Activated CD4-positive, alpha-beta T cell treated with anti-CD3 and anti-CD28 coated beads, Interleukin-2, amount 10 ng/mL, durations not matched to agents 7 days and 5 days (primary cell): Measurements from ENCODE around the gene ADCYAP1R1. TPM values are rescaled to one million over a fixed set of nuclear protein-coding genes. Genes with fewer than 3 reads are reported as not detected.

ENCODE experiments used
- CTCF ChIA-PET: fragments of 350-600 bp; sonication (Branson Sonifier 250); formaldehyde crosslinking; loops from one replicate; lab custom pipeline; 2021; ENCODE audit warnings: antibody characterized with exemption; lab: Charles Lee
- POLR2A ChIA-PET: fragments of 350-600 bp; sonication (Branson Sonifier 250); formaldehyde crosslinking; loops from one replicate; lab custom pipeline; 2021; ENCODE audit warnings: antibody characterized with exemption; lab: Charles Lee
- DNase-seq: peaks from one replicate; pipeline ENCODE4 v3.0.0-alpha.2; 2020
- H3K27ac Mint-ChIP-seq: one replicate; pipeline ENCODE4 v1.8.0; 2021; ENCODE audit warnings: mild to moderate bottlenecking, moderate library complexity, mixed read lengths
- H3K27me3 Mint-ChIP-seq: one replicate; pipeline ENCODE4 v1.8.0; 2021; ENCODE audit warnings: mixed read lengths
- H3K36me3 Mint-ChIP-seq: one replicate; pipeline ENCODE4 v1.8.0; 2021; ENCODE audit warnings: low read depth, mixed read lengths
- H3K4me1 Mint-ChIP-seq: one replicate; pipeline ENCODE4 v1.8.0; 2021; ENCODE audit warnings: mixed read lengths
- H3K4me3 Mint-ChIP-seq: one replicate; pipeline ENCODE4 v1.8.0; 2021; ENCODE audit warnings: mild to moderate bottlenecking, moderate library complexity, mixed read lengths
- H3K9me3 Mint-ChIP-seq: one replicate; pipeline ENCODE4 v1.8.0; 2021; ENCODE audit warnings: mixed read lengths
- total RNA-seq, 2 experiments: library from RNA; stranded (reverse); gene quantifications; one replicate each; pipeline ENCODE4 v1.2.3, GENCODE V29; 2021

Gene ADCYAP1R1
- total RNA-seq, 2 experiments from 2014 or later: not detected

DNA sequence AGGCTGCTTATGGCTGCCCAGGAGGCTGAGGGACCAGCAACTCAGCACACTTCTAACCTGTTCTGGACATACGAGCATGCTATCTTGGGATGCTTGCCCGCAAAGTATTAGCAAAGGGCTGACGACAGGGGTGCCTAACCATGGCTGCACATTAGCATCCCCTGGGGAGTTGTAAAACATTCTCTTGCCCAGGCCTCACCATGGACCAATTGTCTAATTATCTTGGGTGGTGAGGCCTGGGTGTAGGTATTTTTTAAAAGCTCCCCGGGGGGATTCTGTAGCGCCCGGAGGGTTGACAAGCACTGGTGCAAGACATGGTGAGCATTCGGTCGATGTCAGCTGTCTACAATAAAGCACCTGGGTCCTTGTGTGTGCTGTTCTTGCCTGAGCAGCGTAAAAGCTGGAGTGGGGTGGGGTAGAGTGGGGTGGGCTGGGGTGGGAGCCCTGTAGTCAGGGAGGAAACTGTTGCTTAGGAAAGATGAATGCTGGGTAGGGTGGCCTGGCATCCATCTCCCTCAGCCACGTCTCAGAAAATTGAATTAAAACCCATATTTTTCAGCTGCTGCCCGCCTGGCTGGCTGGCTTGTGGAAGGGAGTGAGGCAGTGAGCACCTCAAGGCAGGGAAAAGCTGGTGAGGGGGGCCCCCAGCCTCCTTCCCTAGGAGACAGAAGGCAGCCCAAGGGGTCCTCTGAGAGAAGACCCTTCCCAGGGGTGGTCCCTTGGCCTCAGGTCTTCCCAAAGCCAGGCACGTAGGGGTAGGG is 2.9 kb upstream of the ADCYAP1R1 start:
- H3K27ac Mint-ChIP-seq: no peak overlapping the region
- H3K4me3 Mint-ChIP-seq: no peak overlapping the region

DNA sequence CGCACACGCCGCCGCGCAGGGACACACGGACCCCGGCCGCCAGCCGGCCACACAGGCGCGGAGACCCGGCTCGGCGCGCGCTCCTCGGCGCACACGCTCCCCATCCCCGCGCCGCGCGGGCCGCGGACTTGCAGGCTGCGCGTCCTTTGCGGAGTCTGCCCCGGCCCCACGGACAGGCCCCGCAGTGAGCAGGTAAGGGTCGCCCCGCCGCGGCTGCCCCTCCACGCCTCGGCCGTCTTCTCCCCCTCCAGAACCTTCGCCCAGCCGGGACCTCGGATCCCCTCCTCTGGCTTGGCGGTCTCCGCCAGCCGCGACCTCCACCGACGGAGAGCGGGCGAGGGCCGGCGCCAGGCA is 356 bp downstream of the ADCYAP1R1 start:
- Mint-ChIP-seq H3K9me3 (no peaks in the 10 kb centered on the region), H3K4me3 (no peak overlapping the region), H3K27ac (no peak overlapping the region), H3K27me3 (peaks cover 39% of the 10 kb centered on the region), H3K36me3 (no peaks in the 10 kb centered on the region), H3K4me1 (no peaks in the 10 kb centered on the region)
- CTCF ChIA-PET: no interaction called here
- DNase-seq: no peak
- POLR2A ChIA-PET: no interaction called here

More for the DNA sequence above, 2.9 kb upstream of the ADCYAP1R1 start:
- H3K9me3 Mint-ChIP-seq: no peaks in the 10 kb centered on the region
- POLR2A ChIA-PET: no interaction called here
- CTCF ChIA-PET: no interaction called here
- no peak for DNase-seq
- H3K27me3 Mint-ChIP-seq: peaks cover 34% of the 10 kb centered on the region
- no peaks in the 10 kb centered on the region for H3K4me1 Mint-ChIP-seq
- H3K36me3 Mint-ChIP-seq: no peaks in the 10 kb centered on the region

DNA sequence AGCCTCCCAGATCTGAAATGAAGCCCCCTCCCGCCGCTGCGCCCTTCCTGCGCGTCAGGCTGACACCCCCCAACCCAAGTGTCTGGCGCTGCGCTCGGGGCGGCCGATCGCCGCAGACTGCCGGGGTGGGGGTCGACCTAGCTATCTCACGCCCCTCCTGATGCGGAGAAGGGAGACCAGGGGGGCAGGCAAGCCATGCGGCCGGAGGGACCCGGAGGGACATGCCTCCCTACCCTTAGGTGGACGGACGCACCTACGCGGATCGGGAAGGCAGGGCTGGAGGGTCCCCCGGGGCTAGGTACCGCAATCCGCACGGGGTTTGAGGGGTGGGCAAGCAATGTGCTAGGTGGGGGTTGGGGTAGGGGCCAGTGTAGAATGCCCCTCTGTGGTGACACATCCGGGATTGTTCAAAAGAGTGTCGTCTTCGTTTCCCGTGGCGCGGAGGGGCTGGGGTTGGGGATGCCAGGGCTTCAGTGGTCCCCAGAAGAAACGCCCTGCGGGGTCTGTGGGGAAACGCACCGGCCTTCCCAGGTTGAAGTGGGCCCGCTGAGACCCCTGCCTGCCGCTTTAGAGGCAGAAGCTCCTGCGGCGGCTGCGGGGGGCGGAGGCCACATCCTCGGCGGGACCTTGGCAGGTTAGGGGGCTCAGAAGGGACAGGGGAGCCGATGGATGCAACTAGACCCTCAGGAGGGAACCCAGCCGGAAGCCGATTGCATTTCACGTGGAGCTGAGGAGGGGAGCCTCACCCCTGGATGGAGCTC is 913 bp downstream of the ADCYAP1R1 start:
- CTCF ChIA-PET: no interaction called here
- POLR2A ChIA-PET: no interaction called here

DNA sequence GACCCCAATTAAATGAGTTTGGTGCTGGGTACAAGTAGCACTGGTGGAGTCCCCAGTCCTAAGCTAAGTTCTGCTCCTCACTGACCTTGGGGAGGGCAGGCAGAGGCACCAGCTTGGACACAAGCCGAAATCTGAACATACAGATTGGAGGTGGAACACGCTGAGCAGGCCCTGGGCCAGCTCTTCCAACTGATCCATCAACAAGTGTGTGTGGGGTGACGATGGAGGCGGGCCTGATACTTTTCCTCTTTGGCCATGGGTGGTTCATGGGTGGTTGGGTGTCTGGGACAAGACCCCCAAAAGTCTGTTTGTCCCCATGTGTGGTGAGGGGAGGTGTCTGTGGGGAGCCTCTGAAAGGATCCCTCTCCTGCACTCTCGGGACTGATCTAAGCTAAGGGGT is 1.9 kb downstream of the ADCYAP1R1 start:
- no peak for DNase-seq
- H3K9me3 Mint-ChIP-seq: no peaks in the 10 kb centered on the region
- H3K4me1 Mint-ChIP-seq: no peaks in the 10 kb centered on the region
- no peaks in the 10 kb centered on the region for H3K36me3 Mint-ChIP-seq
- H3K27ac Mint-ChIP-seq: no peak overlapping the region
- H3K4me3 Mint-ChIP-seq: no peak overlapping the region
- H3K27me3 Mint-ChIP-seq: peaks cover 39% of the 10 kb centered on the region
- ChIA-PET CTCF (no interaction called here), POLR2A (no interaction called here)

More for the DNA sequence above, 913 bp downstream of the ADCYAP1R1 start:
- H3K4me3 Mint-ChIP-seq: no peak overlapping the region
- H3K9me3 Mint-ChIP-seq: no peaks in the 10 kb centered on the region
- no peak overlapping the region for H3K27ac Mint-ChIP-seq
- peaks cover 39% of the 10 kb centered on the region for H3K27me3 Mint-ChIP-seq
- H3K4me1 Mint-ChIP-seq: no peaks in the 10 kb centered on the region
- no peaks in the 10 kb centered on the region for H3K36me3 Mint-ChIP-seq
- DNase-seq: no peak

DNA sequence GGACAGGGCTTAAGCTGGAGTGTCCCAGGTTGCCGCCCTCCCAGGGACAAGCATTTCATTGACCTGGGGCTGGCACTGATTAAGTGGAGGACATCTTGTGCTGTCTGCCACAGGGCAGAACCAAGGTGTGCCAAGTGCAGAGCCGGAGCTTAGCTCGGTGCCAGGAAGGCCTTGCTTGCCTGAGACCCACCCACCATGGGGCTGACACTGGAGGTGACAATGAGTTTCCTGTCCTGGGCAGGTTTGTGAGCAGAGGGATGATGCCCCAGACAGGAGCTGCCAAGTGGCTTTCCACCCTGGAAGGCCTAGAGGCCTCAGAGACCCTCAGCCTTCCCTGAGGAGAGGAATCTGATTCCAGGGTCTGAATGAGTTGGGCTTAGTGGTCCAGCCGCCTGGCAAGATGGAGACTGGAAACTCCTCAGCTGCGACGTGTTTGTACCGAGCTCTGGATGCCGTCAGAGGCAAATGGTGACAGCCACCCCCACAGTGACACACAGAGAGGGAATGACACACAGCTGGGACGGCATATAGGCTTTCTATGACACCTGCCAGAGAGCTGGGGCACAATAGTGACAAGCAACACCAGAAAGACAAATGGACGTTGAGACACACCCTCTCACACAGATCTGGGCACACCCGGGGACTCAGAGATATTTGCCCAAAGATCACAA is 2.6 kb downstream of the ADCYAP1R1 start:
- DNase-seq: no peak
- Mint-ChIP-seq H3K4me1 (no peaks in the 10 kb centered on the region), H3K27me3 (peaks cover 36% of the 10 kb centered on the region), H3K4me3 (no peak overlapping the region), H3K36me3 (no peaks in the 10 kb centered on the region), H3K27ac (no peak overlapping the region), H3K9me3 (no peaks in the 10 kb centered on the region)
- POLR2A ChIA-PET: no interaction called here
- CTCF ChIA-PET: no interaction called here

DNA sequence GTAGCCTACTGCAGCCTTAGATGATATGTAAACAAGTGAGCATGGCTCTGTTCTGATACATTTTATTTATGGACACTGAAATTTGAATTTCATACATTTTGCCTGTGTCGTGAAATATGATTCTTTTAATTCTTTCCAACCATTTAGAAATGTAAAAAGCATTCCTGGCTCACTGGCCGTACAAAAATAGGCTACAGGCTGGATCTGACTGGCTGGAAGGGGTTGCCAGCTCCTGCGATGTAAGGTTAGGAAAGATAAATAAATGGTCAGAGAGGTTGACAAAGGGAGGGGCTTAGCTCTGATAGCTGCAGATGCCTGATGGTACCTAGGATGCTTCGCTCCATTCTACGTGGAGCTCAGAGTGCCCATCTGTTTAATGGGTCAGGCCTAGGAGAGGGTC is 3.4 kb downstream of the ADCYAP1R1 start:
- ChIA-PET CTCF (no interaction called here), POLR2A (no interaction called here)
- H3K36me3 Mint-ChIP-seq: no peaks in the 10 kb centered on the region
- no peak overlapping the region for H3K4me3 Mint-ChIP-seq
- no peak for DNase-seq
- no peaks in the 10 kb centered on the region for H3K4me1 Mint-ChIP-seq
- no peak overlapping the region for H3K27ac Mint-ChIP-seq
- H3K27me3 Mint-ChIP-seq: peaks cover 34% of the 10 kb centered on the region
- H3K9me3 Mint-ChIP-seq: no peaks in the 10 kb centered on the region

DNA sequence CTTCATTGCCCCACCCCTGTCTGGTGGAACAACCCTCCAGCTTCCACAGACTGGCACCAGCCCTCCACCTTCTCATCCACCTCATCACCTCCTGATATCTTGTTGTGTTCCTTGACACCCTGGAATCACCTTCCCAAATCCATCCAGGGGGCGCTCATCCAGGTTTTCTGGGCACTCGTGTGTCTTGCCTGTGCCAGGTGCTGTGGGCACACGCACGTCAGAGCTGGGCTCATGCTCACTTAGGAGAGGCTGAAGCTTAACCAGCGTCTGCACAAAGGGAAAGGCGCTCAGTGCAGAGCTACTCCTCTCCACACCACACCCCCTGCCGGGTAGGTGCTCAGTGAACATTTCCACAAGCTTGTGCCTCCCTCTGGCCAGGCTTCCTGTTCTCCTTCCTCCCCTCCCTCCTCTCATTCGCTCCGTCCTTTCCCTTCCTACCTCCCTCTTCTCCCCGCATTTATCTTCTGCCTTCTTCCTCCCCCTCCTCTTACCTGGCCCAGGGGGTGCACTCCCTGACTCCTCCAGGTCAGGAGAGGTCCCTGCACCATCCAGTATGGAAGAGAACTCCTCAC is 4.8 kb downstream of the ADCYAP1R1 start:
- Mint-ChIP-seq H3K4me3 (no peak overlapping the region), H3K27me3 (peaks cover 22% of the 10 kb centered on the region), H3K27ac (no peak overlapping the region), H3K36me3 (no peaks in the 10 kb centered on the region), H3K4me1 (no peaks in the 10 kb centered on the region), H3K9me3 (no peaks in the 10 kb centered on the region)
- no peak for DNase-seq
- ChIA-PET POLR2A (no interaction called here), CTCF (no interaction called here)

DNA sequence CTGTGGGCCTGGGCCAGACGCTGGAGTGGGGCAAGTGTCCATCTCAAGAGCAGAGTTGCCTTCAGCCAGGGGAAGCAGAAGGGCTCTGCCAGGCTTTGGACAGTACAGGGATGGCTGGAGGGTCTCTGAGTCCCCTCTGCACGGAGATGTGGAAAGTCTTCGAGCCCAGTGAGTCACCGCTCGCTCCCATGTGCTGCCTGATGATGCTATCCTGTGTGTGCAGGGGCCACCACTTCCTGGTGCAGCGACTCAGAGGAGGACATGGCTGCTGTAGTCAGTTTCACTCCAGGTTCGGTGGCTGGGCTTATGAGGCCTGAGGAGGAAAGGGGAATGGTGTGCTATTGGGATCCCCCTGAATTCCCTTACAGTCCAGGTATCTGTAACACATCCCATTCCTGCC is 6.0 kb downstream of the ADCYAP1R1 start:
- DNase-seq: no peak
- H3K36me3 Mint-ChIP-seq: no peaks in the 10 kb centered on the region
- POLR2A ChIA-PET: no interaction called here

DNA sequence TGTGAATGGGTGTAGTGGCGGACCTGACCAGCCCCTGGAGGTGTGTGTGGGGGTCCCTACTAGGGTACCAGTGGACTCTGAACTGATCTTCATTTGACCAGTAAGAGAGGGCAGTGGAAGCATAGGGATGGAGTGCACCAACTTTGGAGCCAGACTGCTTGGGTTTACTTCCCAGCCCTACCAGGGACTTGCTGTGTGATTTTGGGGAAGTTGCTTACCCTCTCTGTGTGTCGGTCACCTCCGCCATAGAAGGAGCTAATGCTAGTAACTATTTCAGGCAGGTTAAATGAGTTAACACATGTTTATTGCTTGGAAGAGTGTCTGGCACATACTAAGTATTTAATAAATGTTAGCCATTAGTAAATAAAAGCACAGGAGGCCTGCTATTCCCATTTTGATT is 6.6 kb downstream of the ADCYAP1R1 start:
- peaks cover 10% of the 10 kb centered on the region for H3K27me3 Mint-ChIP-seq
- CTCF ChIA-PET: no interaction called here
- no peak for DNase-seq
- H3K36me3 Mint-ChIP-seq: no peaks in the 10 kb centered on the region
- POLR2A ChIA-PET: no interaction called here
- no peaks in the 10 kb centered on the region for H3K4me1 Mint-ChIP-seq
- H3K4me3 Mint-ChIP-seq: no peak overlapping the region
- H3K9me3 Mint-ChIP-seq: no peaks in the 10 kb centered on the region
- no peak overlapping the region for H3K27ac Mint-ChIP-seq

More for the DNA sequence above, 6.0 kb downstream of the ADCYAP1R1 start:
- CTCF ChIA-PET: no interaction called here
- Mint-ChIP-seq H3K4me1 (no peaks in the 10 kb centered on the region), H3K27ac (no peak overlapping the region), H3K4me3 (no peak overlapping the region), H3K27me3 (peaks cover 15% of the 10 kb centered on the region), H3K9me3 (no peaks in the 10 kb centered on the region)

DNA sequence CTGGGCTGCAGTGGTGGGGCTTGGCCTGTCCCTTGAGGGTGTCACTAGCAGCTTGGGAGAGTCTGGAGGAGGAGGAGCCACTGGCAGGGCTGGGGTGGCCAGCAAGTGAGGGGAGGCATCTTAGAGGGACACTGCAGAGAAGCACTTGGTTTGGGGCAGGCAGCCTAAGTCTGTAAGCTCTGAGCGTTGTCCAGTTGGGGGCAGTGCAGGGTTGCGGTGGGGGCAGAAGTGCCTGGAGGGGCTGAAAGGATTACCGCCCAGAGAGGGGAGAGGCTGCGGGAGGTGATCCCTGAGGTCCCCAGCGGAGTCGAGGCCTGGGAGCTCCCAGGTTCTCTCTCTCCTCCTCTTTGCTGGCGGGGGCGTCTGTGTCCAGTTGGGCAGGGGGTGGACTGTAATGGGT is 7.4 kb downstream of the ADCYAP1R1 start:
- DNase-seq: no peak
- no peaks in the 10 kb centered on the region for H3K4me1 Mint-ChIP-seq
- ChIA-PET POLR2A (no interaction called here), CTCF (no interaction called here)
- H3K4me3 Mint-ChIP-seq: no peak overlapping the region
- H3K36me3 Mint-ChIP-seq: no peaks in the 10 kb centered on the region
- H3K27ac Mint-ChIP-seq: no peak overlapping the region
- H3K27me3 Mint-ChIP-seq: peaks cover 1% of the 10 kb centered on the region
- no peaks in the 10 kb centered on the region for H3K9me3 Mint-ChIP-seq

DNA sequence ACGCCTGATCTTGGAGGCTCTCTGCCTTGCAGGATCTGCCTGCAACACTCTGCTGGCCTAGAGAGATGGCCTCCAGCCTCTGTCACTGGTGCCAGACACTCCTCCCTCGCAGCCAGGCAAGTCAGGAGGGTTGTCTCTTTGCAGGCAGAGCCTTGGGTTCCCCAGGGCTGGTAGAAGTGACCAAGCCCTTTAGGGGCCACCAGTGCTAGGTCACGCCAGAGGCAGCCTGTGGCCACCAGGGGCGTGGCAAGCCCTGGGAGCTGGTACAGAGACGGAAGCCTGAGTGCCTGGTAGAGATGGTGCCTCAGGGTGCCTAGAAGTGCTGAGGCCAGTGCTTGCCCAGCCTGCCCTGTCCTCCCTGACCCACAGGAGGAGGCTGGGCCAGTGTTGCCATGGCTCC is 9.1 kb downstream of the ADCYAP1R1 start:
- no peaks in the 10 kb centered on the region for H3K9me3 Mint-ChIP-seq
- H3K36me3 Mint-ChIP-seq: no peaks in the 10 kb centered on the region
- POLR2A ChIA-PET: no interaction called here
- no peak for DNase-seq
- no peak overlapping the region for H3K27ac Mint-ChIP-seq
- no peak overlapping the region for H3K4me3 Mint-ChIP-seq
- no peaks in the 10 kb centered on the region for H3K4me1 Mint-ChIP-seq
- no peaks in the 10 kb centered on the region for H3K27me3 Mint-ChIP-seq
- CTCF ChIA-PET: interaction anchor here (1.0 kb wide), 1 partner anchor 62 kb away, joined by 3 read pairs; no protein-coding TSS in a partner anchor

DNA sequence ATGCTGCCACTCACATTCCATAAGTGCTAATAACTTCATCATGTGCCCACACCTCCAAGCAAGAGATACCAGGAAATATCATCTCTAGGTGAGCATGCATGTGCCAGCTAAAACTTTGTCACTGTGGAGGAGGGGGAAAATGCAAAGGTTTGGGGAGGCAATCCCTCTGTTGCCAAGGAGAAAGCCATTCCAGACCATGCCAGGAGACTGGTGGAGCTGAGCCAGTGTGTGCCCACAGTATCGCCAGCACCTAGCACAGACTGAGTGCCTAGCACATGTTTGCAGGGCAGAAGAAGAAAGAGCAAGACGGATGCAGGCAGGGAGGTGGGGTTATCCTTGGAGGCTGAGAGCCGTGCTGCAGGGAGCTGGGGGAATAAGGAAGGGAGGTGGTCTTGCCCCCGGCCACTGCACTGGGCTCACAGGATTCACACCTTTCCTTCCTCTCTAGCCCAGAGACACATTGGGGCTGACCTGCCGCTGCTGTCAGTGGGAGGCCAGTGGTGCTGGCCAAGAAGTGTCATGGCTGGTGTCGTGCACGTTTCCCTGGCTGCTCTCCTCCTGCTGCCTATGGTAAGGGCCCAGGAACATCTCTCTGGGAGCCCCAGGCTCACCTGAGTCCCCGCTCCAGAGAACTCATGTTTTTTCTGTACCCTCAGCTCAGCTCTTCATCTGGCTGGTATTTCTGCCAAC is 10.8 kb downstream of the ADCYAP1R1 start:
- no peak for DNase-seq
- no peaks in the 10 kb centered on the region for H3K4me1 Mint-ChIP-seq
- no peaks in the 10 kb centered on the region for H3K9me3 Mint-ChIP-seq
- no peak overlapping the region for H3K27ac Mint-ChIP-seq
- ChIA-PET POLR2A (no interaction called here), CTCF (no interaction called here)
- no peaks in the 10 kb centered on the region for H3K27me3 Mint-ChIP-seq
- H3K4me3 Mint-ChIP-seq: no peak overlapping the region
- H3K36me3 Mint-ChIP-seq: no peaks in the 10 kb centered on the region
